ENCODE data around the gene C3AR1.

- TF ChIP-seq CTCF (IDR thresholded peaks at IDR 0.05; ENCODE audit: low read length), result no peak
- TF ChIP-seq EZH2 (optimal IDR thresholded peaks at IDR 0.05; ENCODE audit: low read depth, low read length), result no peak
- TF ChIP-seq EZH2phosphoT487 (IDR thresholded peaks at IDR 0.05; ENCODE audit: low read length), result no peak
Observed at GRCh38 chr12:8052679-8053078, 13.5 kb downstream of the C3AR1 start.

Measured in MM.1S (cell line).